ENCODE results near the gene ERCC6L2. TPM values are rescaled to one million over a fixed set of nuclear protein-coding genes. Genes with fewer than 3 reads are reported as not detected.

ERCC6L2 gene
- total and polyA plus RNA-seq, 10 of the 15 experiments (the other 5 are each of a cell fraction or from before 2014, with no cell fraction given): 8.1 to 45.0 (median 22.6) TPM

- TF ChIP-seq PKNOX1 (IDR thresholded peaks at IDR 0.05): no peak
- TF ChIP-seq NBN (IDR thresholded peaks at IDR 0.05): no peak
- TF ChIP-seq ELK1 (IDR thresholded peaks at IDR 0.05; ENCODE audit: low read depth, low read length): no peak
- TF ChIP-seq BCL3 (IDR thresholded peaks at IDR 0.05; ENCODE audit: borderline replicate concordance, insufficient read depth, low read depth, low read length, poor library complexity, severe bottlenecking): no peak
- TF ChIP-seq, protein P1, sequence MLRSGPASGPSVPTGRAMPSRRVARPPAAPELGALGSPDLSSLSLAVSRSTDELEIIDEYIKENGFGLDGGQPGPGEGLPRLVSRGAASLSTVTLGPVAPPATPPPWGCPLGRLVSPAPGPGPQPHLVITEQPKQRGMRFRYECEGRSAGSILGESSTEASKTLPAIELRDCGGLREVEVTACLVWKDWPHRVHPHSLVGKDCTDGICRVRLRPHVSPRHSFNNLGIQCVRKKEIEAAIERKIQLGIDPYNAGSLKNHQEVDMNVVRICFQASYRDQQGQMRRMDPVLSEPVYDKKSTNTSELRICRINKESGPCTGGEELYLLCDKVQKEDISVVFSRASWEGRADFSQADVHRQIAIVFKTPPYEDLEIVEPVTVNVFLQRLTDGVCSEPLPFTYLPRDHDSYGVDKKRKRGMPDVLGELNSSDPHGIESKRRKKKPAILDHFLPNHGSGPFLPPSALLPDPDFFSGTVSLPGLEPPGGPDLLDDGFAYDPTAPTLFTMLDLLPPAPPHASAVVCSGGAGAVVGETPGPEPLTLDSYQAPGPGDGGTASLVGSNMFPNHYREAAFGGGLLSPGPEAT (IDR thresholded peaks at IDR 0.05; ENCODE audit: low read depth): no peak
- no peak for TF ChIP-seq SUZ12 (IDR thresholded peaks at IDR 0.05; ENCODE audit: unreplicated experiment)
- peak; percentile 61; the same call in 1 of the 2 replicates for TF ChIP-seq TCF7 (IDR thresholded peaks at IDR 0.05; ENCODE audit: borderline replicate concordance)
- no peak for TF ChIP-seq SREBF1 (IDR thresholded peaks at IDR 0.05; ENCODE audit: low read length)
- TF ChIP-seq KDM1A (IDR thresholded peaks at IDR 0.05; ENCODE audit: borderline replicate concordance): no peak
- TF ChIP-seq MTA2 (IDR thresholded peaks at IDR 0.05; ENCODE audit: low read depth): peak; percentile 54; the same call in 1 of the 2 replicates
- TF ChIP-seq PBX3 (IDR thresholded peaks at IDR 0.05; ENCODE audit: insufficient replicate concordance, low read depth, low read length): no peak
- TF ChIP-seq RBBP5 (conservative IDR thresholded peaks at IDR 0.05): no peak
- TF ChIP-seq EP300 (IDR thresholded peaks at IDR 0.05; ENCODE audit: borderline replicate concordance in 1 of 2, control insufficient read depth in 1 of 2, low read depth in 2 of 2, low read length in 2 of 2): 0 out of 4 replicates have a peak, but pooled peaks of 1 of the 2 experiments have one; percentile 13
- no peak for TF ChIP-seq LARP7 (IDR thresholded peaks at IDR 0.05)
- TF ChIP-seq CHD4 (IDR thresholded peaks at IDR 0.05): no peak
- no peak for TF ChIP-seq CREB1 (IDR thresholded peaks at IDR 0.05; ENCODE audit: low read depth)
- TF ChIP-seq JUNB (IDR thresholded peaks at IDR 0.05): peak; percentile 89
- TF ChIP-seq GATAD2B (conservative IDR thresholded peaks at IDR 0.05; ENCODE audit: low read depth): no peak
- TF ChIP-seq, protein P2, sequence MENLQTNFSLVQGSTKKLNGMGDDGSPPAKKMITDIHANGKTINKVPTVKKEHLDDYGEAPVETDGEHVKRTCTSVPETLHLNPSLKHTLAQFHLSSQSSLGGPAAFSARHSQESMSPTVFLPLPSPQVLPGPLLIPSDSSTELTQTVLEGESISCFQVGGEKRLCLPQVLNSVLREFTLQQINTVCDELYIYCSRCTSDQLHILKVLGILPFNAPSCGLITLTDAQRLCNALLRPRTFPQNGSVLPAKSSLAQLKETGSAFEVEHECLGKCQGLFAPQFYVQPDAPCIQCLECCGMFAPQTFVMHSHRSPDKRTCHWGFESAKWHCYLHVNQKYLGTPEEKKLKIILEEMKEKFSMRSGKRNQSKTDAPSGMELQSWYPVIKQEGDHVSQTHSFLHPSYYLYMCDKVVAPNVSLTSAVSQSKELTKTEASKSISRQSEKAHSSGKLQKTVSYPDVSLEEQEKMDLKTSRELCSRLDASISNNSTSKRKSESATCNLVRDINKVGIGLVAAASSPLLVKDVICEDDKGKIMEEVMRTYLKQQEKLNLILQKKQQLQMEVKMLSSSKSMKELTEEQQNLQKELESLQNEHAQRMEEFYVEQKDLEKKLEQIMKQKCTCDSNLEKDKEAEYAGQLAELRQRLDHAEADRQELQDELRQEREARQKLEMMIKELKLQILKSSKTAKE (IDR thresholded peaks at IDR 0.05; ENCODE audit: low read depth, poor library complexity, severe bottlenecking): peak; percentile 25
- TF ChIP-seq, protein P3, sequence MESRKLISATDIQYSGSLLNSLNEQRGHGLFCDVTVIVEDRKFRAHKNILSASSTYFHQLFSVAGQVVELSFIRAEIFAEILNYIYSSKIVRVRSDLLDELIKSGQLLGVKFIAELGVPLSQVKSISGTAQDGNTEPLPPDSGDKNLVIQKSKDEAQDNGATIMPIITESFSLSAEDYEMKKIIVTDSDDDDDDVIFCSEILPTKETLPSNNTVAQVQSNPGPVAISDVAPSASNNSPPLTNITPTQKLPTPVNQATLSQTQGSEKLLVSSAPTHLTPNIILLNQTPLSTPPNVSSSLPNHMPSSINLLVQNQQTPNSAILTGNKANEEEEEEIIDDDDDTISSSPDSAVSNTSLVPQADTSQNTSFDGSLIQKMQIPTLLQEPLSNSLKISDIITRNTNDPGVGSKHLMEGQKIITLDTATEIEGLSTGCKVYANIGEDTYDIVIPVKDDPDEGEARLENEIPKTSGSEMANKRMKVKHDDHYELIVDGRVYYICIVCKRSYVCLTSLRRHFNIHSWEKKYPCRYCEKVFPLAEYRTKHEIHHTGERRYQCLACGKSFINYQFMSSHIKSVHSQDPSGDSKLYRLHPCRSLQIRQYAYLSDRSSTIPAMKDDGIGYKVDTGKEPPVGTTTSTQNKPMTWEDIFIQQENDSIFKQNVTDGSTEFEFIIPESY (IDR thresholded peaks at IDR 0.05): no peak
Measured at GRCh38 chr9:95953986-95954385, 78.5 kb downstream of the ERCC6L2 start (continued).

Measured in GM12878 (cell line).